OCI-LY3 (cell line): ENCODE results near the gene MVB12A.

Experiments
- CTCF ChIP-seq: fragments of 200-600, 300-600 bp; sonication (generic); IDR thresholded peaks from 2 replicates; pipeline ENCODE4 v1.5.1; 2014; ENCODE audit warnings: antibody characterized with exemption, low read length, low read depth
- EZH2phosphoT487 ChIP-seq: fragments of 200-600 bp; shearing (Covaris generic); IDR thresholded peaks from 2 replicates; pipeline ENCODE4 v1.6.1; 2018; ENCODE audit warnings: antibody characterized with exemption, mixed run types, low read depth

GRCh38 chr19:17468302-17469091 lies 48.6 kb downstream of the MVB12A start:
- TF ChIP-seq CTCF (no peak), EZH2phosphoT487 (no peak)
